ENCODE data around the gene IL34. TPM values are rescaled to one million over a fixed set of nuclear protein-coding genes. Genes with fewer than 3 reads are reported as not detected.

The IL34 gene
- total RNA-seq, 1 experiment from 2014 or later = 0.35 TPM

- CTCF ChIA-PET = no interaction called here
- Mint-ChIP-seq H3K36me3 (ENCODE audit: insufficient read depth, unreplicated experiment) (no peaks in the 10 kb centered on the region), H3K27ac (ENCODE audit: unreplicated experiment) (no peak overlapping the region), H3K4me1 (ENCODE audit: low read depth, unreplicated experiment) (no peaks in the 10 kb centered on the region), H3K27me3 (ENCODE audit: unreplicated experiment) (peaks cover 38% of the 10 kb centered on the region), H3K9me3 (ENCODE audit: low read depth, unreplicated experiment) (no peaks in the 10 kb centered on the region), H3K4me3 (ENCODE audit: low read depth, unreplicated experiment) (no peak overlapping the region)
- TF ChIP-seq CTCF (IDR thresholded peaks at IDR 0.05; ENCODE audit: unreplicated experiment) = no peak
- peak; percentile 25 for DNase-seq
- intact Hi-C loops (cut with micrococcal nuclease; ENCODE audit: unreplicated experiment) = no loop called here
- no TSS peak for BruUV-seq (replicated peaks)
Observed at GRCh38 chr16:70644763-70645597, 1.4 kb upstream of the IL34 start.

GRCh38 chr16:70647441-70648359 is 1.3 kb downstream of the IL34 start:
- Mint-ChIP-seq H3K9me3 (ENCODE audit: low read depth, unreplicated experiment) (no peaks in the 10 kb centered on the region), H3K4me1 (ENCODE audit: low read depth, unreplicated experiment) (peaks cover 8% of the 10 kb centered on the region), H3K27ac (ENCODE audit: unreplicated experiment) (no peak overlapping the region), H3K36me3 (ENCODE audit: insufficient read depth, unreplicated experiment) (no peaks in the 10 kb centered on the region), H3K27me3 (ENCODE audit: unreplicated experiment) (peaks cover 18% of the 10 kb centered on the region), H3K4me3 (ENCODE audit: low read depth, unreplicated experiment) (no peak overlapping the region)
- CTCF ChIA-PET = no interaction called here
- no peak for DNase-seq
- no TSS peak for BruUV-seq (replicated peaks)
- TF ChIP-seq CTCF (IDR thresholded peaks at IDR 0.05; ENCODE audit: unreplicated experiment) = no peak
- intact Hi-C loops (cut with micrococcal nuclease; ENCODE audit: unreplicated experiment) = no loop called here

GRCh38 chr16:70648606-70649005 is 2.2 kb downstream of the IL34 start:
- Mint-ChIP-seq H3K27me3 (ENCODE audit: unreplicated experiment) (peaks cover 13% of the 10 kb centered on the region), H3K9me3 (ENCODE audit: low read depth, unreplicated experiment) (no peaks in the 10 kb centered on the region), H3K27ac (ENCODE audit: unreplicated experiment) (no peak overlapping the region), H3K4me1 (ENCODE audit: low read depth, unreplicated experiment) (peaks cover 10% of the 10 kb centered on the region), H3K36me3 (ENCODE audit: insufficient read depth, unreplicated experiment) (no peaks in the 10 kb centered on the region), H3K4me3 (ENCODE audit: low read depth, unreplicated experiment) (no peak overlapping the region)
- intact Hi-C loops (cut with micrococcal nuclease; ENCODE audit: unreplicated experiment) = no loop called here
- DNase-seq = no peak
- no peak for TF ChIP-seq CTCF (IDR thresholded peaks at IDR 0.05; ENCODE audit: unreplicated experiment)
- no TSS peak for BruUV-seq (replicated peaks)
- CTCF ChIA-PET = interaction anchor here (0.6 kb wide), 1 partner anchor 147 kb away, joined by 3 read pairs; no protein-coding TSS in a partner anchor

- Mint-ChIP-seq H3K27me3 (ENCODE audit: unreplicated experiment) (peaks cover 12% of the 10 kb centered on the region), H3K36me3 (ENCODE audit: insufficient read depth, unreplicated experiment) (no peaks in the 10 kb centered on the region), H3K4me3 (ENCODE audit: low read depth, unreplicated experiment) (no peak overlapping the region), H3K4me1 (ENCODE audit: low read depth, unreplicated experiment) (peaks cover 16% of the 10 kb centered on the region), H3K9me3 (ENCODE audit: low read depth, unreplicated experiment) (no peaks in the 10 kb centered on the region), H3K27ac (ENCODE audit: unreplicated experiment) (no peak overlapping the region)
- CTCF ChIA-PET = interaction anchor here (0.6 kb wide), 1 partner anchor 146 kb away, joined by 3 read pairs; no protein-coding TSS in a partner anchor
- no peak for TF ChIP-seq CTCF (IDR thresholded peaks at IDR 0.05; ENCODE audit: unreplicated experiment)
- no peak for DNase-seq
- intact Hi-C loops (cut with micrococcal nuclease; ENCODE audit: unreplicated experiment) = no loop called here
- BruUV-seq (replicated peaks) = no TSS peak
Observed at GRCh38 chr16:70649300-70649699, 2.9 kb downstream of the IL34 start.
